ENCODE data around the gene TIMMDC1.

DNA sequence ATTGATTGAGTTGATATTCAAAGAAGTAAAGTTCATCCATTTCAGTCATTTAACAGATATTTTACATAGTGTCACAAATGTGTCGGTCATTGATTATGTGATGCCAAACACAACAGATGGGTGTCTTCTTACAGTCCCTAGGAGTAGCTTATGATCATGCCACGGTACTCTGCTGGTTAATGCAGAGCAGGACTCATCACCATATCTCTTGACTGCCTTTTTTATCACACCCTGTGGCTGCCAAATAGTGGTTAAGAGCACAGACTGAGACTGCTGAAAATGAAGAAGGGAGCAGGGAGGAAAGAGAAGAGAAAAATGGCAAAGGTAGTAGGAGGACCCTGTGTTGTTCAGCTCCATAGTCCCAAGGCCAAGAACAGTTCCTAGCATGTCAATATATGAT lies 12.8 kb upstream of the TIMMDC1 start:
- TF ChIP-seq, protein P1, sequence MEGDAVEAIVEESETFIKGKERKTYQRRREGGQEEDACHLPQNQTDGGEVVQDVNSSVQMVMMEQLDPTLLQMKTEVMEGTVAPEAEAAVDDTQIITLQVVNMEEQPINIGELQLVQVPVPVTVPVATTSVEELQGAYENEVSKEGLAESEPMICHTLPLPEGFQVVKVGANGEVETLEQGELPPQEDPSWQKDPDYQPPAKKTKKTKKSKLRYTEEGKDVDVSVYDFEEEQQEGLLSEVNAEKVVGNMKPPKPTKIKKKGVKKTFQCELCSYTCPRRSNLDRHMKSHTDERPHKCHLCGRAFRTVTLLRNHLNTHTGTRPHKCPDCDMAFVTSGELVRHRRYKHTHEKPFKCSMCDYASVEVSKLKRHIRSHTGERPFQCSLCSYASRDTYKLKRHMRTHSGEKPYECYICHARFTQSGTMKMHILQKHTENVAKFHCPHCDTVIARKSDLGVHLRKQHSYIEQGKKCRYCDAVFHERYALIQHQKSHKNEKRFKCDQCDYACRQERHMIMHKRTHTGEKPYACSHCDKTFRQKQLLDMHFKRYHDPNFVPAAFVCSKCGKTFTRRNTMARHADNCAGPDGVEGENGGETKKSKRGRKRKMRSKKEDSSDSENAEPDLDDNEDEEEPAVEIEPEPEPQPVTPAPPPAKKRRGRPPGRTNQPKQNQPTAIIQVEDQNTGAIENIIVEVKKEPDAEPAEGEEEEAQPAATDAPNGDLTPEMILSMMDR (IDR thresholded peaks at IDR 0.05 in 8 of 11, conservative IDR thresholded peaks at IDR 0.05 in 3 of 11): no peak
- no peak for TF ChIP-seq POLR2AphosphoS5 (IDR thresholded peaks at IDR 0.05)

All from spleen (tissue), 7 donors.